Upper lobe of right lung (tissue), 1 donor: ENCODE measurements around the gene CATSPERD. TPM values are rescaled to one million over a fixed set of nuclear protein-coding genes. Genes with fewer than 3 reads are reported as not detected.

ENCODE experiments used
- ATAC-seq: fragments of 200-7000 bp; cut with Tn5 transposase; one replicate; pipeline ENCODE4 v1.9.1; 2020; ENCODE audit warnings: mild to moderate bottlenecking, moderate library complexity
- DNase-seq: peaks from one replicate; pipeline ENCODE4 v3.0.0-alpha.2; 2020
- H3K27ac ChIP-seq: fragments of 200-600 bp; one replicate; pipeline ENCODE4 v1.8.0; 2022
- H3K27me3 ChIP-seq: fragments of 200-600 bp; one replicate; pipeline ENCODE4 v1.8.0; 2022; ENCODE audit warnings: mild to moderate bottlenecking
- H3K36me3 ChIP-seq: fragments of 200-600 bp; one replicate; pipeline ENCODE4 v1.8.0; 2022
- H3K4me1 ChIP-seq: fragments of 200-600 bp; one replicate; pipeline ENCODE4 v1.8.0; 2022
- H3K4me3 ChIP-seq: fragments of 200-600 bp; one replicate; pipeline ENCODE4 v1.8.0; 2022; ENCODE audit warnings: mild to moderate bottlenecking
- H3K9me3 ChIP-seq: fragments of 200-600 bp; one replicate; pipeline ENCODE4 v1.8.0; 2022
- CTCF ChIP-seq: fragments of 200-600 bp; IDR thresholded peaks from one replicate; pipeline ENCODE4 v1.8.0; 2022; ENCODE audit warnings: antibody characterized with exemption
- intact Hi-C: fragments of 100-400 bp; cut with DNase I; formaldehyde crosslinking; loops from one replicate; pipeline ENCODE4 v1.11.0; 2022
- total RNA-seq: library from RNA; stranded (reverse); fragmentation: NEBNext Ultra II Directional; extraction: Animal tissue kit (Norgen Biotek cat#: 25700); gene quantifications from one replicate; pipeline ENCODE4 v1.2.1, GENCODE V29; 2021
- donor health status: DM: no; HTN: yes; CAD: no; lungs with severe emphysema.

CATSPERD gene
- total RNA-seq, 1 donor from 2014 or later: not detected

DNA sequence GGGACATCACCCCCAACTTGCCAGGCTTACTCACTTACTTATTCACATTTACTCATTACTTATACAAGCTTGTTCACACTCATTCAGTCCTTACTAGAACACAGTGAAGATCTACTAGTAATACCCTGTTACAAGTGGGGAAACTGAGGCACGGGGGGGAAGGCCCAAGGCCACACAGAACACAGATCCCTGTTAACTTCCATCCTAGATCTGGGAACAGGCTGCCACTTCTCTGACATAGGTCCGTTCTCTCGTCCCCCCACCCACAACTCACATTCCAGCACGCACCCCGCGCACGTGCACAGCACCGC is 83.0 kb downstream of the CATSPERD start:
- Histone ChIP-seq H3K27ac (no peak overlapping the region), H3K27me3 (peaks cover 35% of the 10 kb centered on the region), H3K4me3 (peak overlapping the region; percentile 31), H3K4me1 (peaks cover 16% of the 10 kb centered on the region), H3K36me3 (no peaks in the 10 kb centered on the region), H3K9me3 (no peaks in the 10 kb centered on the region)
- DNase-seq (no peak), ATAC-seq (no peak)
- intact Hi-C loops: no loop called here
- no peak for TF ChIP-seq CTCF

DNA sequence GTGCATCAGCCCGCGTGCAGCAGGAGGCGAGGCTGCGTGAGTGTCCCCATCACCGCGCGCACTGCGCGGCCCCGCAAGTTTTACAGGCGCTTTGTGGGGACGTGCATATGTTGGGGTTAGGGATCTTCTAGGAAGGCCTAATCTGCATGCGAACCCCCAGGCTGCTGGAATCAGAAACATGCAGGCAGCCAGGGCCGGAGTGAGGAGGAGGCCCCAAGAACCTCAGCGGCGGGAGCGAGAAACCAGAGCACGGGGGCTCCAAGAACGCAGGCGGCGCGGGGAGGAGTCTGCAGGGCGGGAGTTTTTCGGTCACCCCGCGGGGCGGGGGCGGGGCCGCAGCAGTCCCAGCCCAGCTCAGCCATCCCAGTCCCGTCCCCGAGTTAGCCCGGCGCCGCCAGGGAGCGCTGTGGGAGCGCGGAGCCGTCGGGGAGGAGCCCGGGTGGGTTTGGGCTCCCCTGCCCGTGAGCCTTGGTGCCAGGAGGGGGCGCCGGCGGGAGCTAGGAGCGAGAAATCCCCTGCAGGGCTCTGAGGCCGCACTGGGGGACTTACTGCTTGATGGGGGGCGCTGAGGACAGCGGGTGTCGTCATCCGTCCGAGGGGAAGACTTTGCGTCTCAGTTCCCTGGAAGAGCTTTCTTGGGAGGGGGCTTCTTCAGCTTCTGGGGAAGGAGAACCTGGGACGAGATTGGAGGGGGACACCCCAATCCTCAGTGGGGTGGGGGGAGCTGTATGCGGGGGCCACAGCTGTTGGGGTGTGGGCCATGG is 83.5 kb downstream of the CATSPERD start:
- DNase-seq (peak; percentile 96), ATAC-seq (peak; percentile 95)
- no peak overlapping the region for H3K27ac ChIP-seq
- no peaks in the 10 kb centered on the region for H3K9me3 ChIP-seq
- TF ChIP-seq CTCF: peak; percentile 85
- peaks cover 35% of the 10 kb centered on the region for H3K27me3 ChIP-seq
- peak overlapping the region; percentile 31 for H3K4me3 ChIP-seq
- intact Hi-C loops: no loop called here
- peaks cover 16% of the 10 kb centered on the region for H3K4me1 ChIP-seq
- H3K36me3 ChIP-seq: no peaks in the 10 kb centered on the region

DNA sequence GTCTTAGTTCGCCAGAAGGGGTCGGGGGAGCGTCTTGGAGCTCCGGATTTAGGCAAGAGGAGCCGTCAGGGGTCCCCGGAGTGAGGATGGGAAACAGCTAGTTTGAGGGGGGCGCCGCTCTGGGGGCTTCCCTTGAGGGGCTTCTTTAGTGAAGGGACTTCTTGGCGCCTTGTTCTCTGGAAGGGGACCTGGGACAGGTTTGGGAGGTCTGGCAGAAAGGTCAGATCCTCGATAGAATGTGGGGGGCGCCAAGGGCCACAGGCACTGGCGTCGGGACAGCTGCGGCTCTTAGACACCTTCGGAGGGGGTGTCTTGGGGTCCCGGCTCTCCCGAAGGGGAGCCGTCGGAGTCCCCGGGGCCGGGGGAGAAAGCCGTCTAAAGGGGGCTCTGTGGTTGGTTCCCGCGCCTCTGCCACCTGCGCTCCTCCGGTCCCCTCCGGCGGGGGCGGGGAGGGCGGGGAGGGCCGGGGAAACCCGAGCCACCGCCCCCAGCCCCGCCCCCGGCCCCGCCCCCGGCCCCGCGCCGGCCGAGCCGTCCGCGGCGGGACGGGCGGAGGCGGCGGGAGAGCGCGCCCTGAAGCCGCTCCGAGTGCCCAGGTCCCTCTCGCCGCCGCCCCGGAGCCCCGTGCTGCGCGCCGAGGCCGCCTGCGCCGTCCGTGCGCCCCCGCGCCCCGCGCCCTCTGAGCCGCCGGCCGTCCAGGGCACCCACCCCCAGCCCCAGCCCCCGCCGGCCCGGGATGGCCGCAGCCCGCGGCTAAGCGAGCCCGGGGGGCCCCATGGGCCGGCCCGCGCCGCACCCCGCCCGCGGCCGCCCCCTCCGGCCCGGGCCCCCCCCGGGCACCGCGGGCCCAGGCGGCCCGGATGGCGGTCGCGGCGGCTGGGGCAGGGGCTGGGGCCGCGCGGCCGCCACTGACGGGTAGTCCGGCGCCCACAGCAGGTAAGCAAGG is 84.4 kb downstream of the CATSPERD start, which contains the start of gene NRTN:
Gene NRTN, plus strand, starts transcription at position 552 of the 946 bp plus-strand sequence. CDS start 19,099 bp downstream, outside the sequence.
- ATAC-seq (peak; percentile 53), DNase-seq (peak; percentile 74)
- Histone ChIP-seq H3K27me3 (peaks cover 32% of the 10 kb centered on the region), H3K4me3 (peak within 1 kb of the TSS; percentile 35), H3K9me3 (no peaks in the 10 kb centered on the region), H3K36me3 (no peaks in the 10 kb centered on the region), H3K27ac (no peak within 1 kb of the TSS), H3K4me1 (peaks cover 16% of the 10 kb centered on the region)
- no peak for TF ChIP-seq CTCF
- intact Hi-C loops: no loop called here

DNA sequence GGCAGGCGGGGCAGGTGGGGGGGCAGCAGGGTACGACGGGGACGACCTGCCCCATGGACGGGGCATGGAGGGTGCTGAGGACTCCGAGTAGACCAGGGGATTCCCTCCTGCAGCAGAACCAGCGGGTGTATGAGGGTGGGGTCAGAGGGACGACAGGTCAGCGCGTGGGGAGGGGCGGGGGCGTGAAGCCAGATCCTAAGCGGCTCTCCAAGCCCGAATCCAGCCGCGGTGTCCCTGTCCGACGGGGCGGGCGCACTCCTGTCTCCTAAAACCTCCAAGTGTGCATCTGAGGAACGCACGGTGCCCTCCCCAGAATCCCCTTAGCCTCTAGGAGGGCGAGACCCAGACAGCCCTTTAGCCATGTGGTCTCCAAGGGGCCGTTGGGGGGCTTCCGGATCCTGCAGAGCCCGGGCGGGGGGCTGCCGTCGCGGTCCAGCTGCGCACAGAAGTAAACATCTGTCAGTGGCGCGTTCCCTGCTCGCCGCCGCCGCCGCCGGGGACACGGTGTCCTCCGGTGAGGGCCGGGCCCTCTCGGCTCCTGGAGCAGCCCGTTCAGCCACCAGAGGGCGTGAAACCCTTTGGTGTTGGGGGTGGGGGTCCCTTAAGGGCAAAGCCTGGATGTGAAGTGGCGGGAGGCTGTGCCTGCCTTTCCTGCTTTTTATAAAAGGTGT is 85.2 kb downstream of the CATSPERD start:
- no peak overlapping the region for H3K27ac ChIP-seq
- H3K4me1 ChIP-seq: peaks cover 16% of the 10 kb centered on the region
- DNase-seq (peak; percentile 90), ATAC-seq (peak; percentile 70)
- intact Hi-C loops: no loop called here
- no peaks in the 10 kb centered on the region for H3K9me3 ChIP-seq
- no peaks in the 10 kb centered on the region for H3K36me3 ChIP-seq
- peaks cover 24% of the 10 kb centered on the region for H3K27me3 ChIP-seq
- H3K4me3 ChIP-seq: peak overlapping the region; percentile 35
- peak; percentile 62 for TF ChIP-seq CTCF

GRCh38 chr19:5806133-5806489 is 85.7 kb downstream of the CATSPERD start:
- intact Hi-C loops: no loop called here
- H3K27ac ChIP-seq: no peak overlapping the region
- no peak for TF ChIP-seq CTCF
- H3K9me3 ChIP-seq: no peaks in the 10 kb centered on the region
- no peak overlapping the region for H3K4me3 ChIP-seq
- ATAC-seq (no peak), DNase-seq (no peak)
- peaks cover 16% of the 10 kb centered on the region for H3K4me1 ChIP-seq
- H3K36me3 ChIP-seq: no peaks in the 10 kb centered on the region
- peaks cover 19% of the 10 kb centered on the region for H3K27me3 ChIP-seq
